Loucy (cell line): ENCODE measurements around the gene KCNQ5.

Source experiments
- CTCF ChIP-seq: fragments of 200-600 bp; sonication (generic); conservative IDR thresholded peaks from 2 replicates; pipeline ENCODE4 v1.5.1; 2014; ENCODE audit warnings: mild to moderate bottlenecking, antibody characterized with exemption, low read length
- EZH2phosphoT487 ChIP-seq: fragments of 200-600 bp; IDR thresholded peaks from 2 replicates; pipeline ENCODE4 v1.6.1; 2018; ENCODE audit warnings: antibody characterized with exemption, mild to moderate bottlenecking, moderate library complexity, borderline replicate concordance

- TF ChIP-seq CTCF: peak; percentile 65
- TF ChIP-seq EZH2phosphoT487: no peak
Observed at GRCh38 chr6:72616406-72617015, 5.4 kb upstream of the KCNQ5 start.
